Measurements from ENCODE around the gene NOS1AP.
"Not testable (repeated sequence)": the region's sequence is repeated elsewhere in the genome, so short reads cannot be mapped to it uniquely, and the experiment has no call there.

The NOS1AP gene

DNA sequence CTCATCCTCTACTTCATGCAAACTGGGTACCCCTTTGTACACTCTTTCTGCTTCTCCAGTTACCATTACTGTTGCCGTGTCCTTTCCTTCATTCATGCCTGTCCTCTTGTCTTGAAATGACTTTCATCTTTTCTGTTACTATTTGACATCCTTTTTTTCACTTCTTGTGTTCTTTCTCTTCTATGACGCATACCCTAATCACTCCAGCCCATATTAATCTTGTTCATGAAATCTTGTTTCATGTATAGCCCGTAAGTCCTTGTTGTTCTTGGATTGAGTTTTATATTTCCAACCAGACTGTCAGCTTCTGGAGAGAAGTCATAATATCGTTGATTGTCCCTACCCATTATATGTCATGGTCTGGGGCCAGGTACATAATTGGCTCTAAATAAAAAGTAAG is 126.1 kb downstream of the NOS1AP start:
- DNase-seq: no peak
- H3K27me3 Mint-ChIP-seq: peaks cover 6% of the 10 kb centered on the region
- no peaks in the 10 kb centered on the region for H3K4me1 Mint-ChIP-seq

DNA sequence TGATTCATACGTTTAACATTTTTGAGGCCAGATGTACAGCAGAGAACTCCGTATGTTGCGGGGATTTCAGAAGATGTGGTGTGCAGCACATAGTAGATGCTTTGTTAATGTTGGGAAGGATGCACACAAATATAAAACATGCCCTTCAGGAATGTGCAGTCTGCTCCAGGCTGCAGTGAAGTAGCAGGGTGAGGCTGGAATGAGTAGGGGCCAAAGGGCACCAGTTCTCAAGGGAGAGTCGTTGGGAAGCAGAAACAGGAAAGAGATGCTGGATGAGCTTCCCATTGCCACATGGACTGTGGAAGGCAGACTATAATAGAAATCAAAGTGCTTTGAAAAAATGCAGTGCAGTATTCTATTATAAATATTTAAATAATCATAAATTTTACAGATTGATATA is 126.9 kb downstream of the NOS1AP start:
- H3K4me1 Mint-ChIP-seq: no peaks in the 10 kb centered on the region

More for the DNA sequence above, 126.1 kb downstream of the NOS1AP start:
- Mint-ChIP-seq H3K27ac (no peak overlapping the region), H3K4me3 (no peak overlapping the region), H3K9me3 (no peaks in the 10 kb centered on the region)
- ATAC-seq: no peak

DNA sequence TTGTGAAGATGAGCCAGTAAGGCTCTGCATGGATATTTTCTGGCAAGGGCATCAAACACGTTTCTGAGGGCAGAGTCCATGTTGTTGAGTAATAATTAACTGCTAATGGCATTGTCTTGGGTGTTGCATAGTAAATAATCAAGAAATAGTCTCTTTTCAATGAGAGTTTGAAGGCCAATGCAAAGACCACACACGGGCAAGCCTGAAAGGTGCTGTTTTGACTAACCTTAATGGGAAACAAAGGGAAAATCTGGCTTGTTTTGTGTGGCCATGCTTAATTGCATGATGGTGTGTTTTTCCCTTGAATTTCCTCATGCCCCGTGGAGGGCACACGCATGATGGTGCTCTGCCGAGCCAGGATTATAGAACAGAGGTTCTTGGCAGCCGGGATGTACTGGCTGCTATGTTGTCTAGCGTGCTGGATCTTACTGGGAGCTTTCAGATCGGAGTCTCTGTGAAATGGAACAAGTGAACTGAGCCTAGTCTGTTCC is 127.6 kb downstream of the NOS1AP start:
- Mint-ChIP-seq H3K27ac (no peak overlapping the region), H3K27me3 (peaks cover 13% of the 10 kb centered on the region), H3K4me1 (no peaks in the 10 kb centered on the region)

More for the DNA sequence above, 126.9 kb downstream of the NOS1AP start:
- ATAC-seq (no peak), DNase-seq (no peak)
- Mint-ChIP-seq H3K27ac (no peak overlapping the region), H3K4me3 (no peak overlapping the region), H3K27me3 (peaks cover 6% of the 10 kb centered on the region), H3K9me3 (no peaks in the 10 kb centered on the region)

DNA sequence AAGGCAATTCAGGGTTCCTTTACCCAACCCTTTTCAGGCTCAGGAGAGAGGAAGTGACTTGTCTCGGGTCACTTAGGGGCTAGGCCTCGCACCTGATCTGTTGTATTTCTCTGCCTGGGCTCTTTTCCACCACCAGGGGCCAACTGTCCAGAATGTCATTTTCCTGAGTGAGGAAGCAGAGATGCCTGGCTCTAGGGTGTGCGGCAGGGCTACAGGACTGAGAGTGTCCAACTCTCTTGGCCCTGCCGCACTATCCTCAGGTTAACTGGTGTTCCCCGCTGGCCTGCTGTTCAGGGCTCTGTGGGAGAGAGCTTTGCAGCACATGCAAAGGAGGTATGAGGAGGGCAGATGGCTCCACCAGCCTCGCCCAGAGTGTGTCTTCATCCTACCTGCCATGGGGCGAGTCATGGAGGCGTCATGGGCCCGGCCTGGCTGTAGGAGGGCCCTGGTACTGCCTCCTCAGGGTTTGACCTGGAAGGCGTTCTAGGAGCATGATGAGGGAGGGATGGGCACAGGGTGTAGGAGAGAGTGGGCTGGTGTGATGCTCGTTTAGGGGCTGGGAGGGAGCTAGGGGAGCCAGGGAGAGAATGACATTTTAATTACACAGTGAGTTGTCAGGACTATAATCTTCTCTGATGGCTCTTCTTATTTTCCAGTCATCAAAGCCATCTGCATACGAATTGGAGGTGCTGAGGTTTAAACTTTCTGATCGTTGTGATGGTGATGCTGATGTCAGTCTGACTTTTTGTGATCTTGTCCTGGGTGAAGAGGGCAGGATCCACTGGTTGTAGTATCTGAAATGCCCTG is 128.3 kb downstream of the NOS1AP start:
- no peak overlapping the region for H3K4me3 Mint-ChIP-seq
- peaks cover 13% of the 10 kb centered on the region for H3K27me3 Mint-ChIP-seq
- H3K4me1 Mint-ChIP-seq: no peaks in the 10 kb centered on the region
- H3K27ac Mint-ChIP-seq: no peak overlapping the region
- H3K9me3 Mint-ChIP-seq: no peaks in the 10 kb centered on the region
- ATAC-seq (no peak), DNase-seq (no peak)

More for the DNA sequence above, 127.6 kb downstream of the NOS1AP start:
- DNase-seq (no peak), ATAC-seq (no peak)
- no peak overlapping the region for H3K4me3 Mint-ChIP-seq
- no peaks in the 10 kb centered on the region for H3K9me3 Mint-ChIP-seq

DNA sequence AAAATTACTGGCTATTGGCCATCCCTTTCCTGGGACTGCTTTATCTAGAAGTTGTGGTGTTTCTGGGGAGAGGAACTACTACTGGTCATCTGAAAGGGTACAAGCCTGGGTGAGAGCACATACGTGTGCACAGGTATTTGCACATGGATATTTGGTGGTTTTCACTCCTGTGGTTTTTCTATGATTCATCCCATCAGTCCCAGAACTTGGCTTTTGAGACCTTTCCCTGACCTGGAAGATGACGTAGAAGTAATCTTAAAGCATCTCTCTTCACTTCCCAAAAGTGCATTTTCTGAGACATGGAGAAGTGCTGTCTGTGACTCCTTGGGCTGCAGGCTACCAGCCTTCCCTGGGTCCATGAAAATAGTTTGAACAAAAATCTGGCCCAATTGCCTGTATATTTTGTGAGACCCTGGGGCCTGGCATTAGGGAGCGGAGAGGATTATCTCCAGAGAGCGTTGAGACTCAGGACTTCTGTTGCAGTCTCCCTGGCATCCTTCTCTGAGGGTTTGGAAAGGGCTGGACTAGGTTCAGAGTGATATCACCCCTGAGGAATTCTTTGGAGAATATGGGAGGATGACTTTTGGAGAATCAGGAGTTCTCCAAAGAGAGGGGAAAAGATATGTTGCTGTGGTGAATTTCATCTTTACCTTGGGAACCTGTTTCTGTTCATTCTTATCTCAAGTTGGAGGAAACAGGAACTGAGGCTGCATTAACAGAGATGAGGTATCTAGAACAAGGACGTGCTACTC is 130.8 kb downstream of the NOS1AP start:
- H3K27ac Mint-ChIP-seq: peak overlapping the region in 1 of 2 donors; percentile 24
- peaks cover 13% of the 10 kb centered on the region for H3K27me3 Mint-ChIP-seq
- DNase-seq: no peak
- no peak overlapping the region for H3K4me3 Mint-ChIP-seq
- H3K9me3 Mint-ChIP-seq: no peaks in the 10 kb centered on the region
- H3K4me1 Mint-ChIP-seq: no peaks in the 10 kb centered on the region
- no peak for ATAC-seq

DNA sequence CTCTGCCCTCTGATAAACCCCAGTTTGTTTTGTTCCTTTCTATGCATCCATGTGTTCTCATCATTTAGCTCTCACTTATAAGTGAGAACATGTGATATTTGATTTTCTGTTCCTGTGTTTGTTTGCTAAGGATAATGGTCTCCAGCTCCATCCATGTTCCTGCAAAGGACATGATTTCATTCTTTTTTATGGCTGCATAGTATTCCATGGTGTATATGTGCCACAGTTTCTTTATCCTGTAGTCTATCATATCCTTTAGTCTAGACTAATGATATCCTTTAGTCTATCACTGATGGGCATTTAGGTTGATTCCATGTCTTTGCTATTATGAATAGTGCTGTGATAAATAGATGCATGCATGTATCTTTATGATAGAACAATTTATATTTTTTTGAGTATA is 131.6 kb downstream of the NOS1AP start:
- not testable (repeated sequence) for ATAC-seq, H3K27ac Mint-ChIP-seq, H3K9me3 Mint-ChIP-seq, DNase-seq, H3K4me3 Mint-ChIP-seq, H3K4me1 Mint-ChIP-seq
- peaks cover 12% of the 10 kb centered on the region for H3K27me3 Mint-ChIP-seq

DNA sequence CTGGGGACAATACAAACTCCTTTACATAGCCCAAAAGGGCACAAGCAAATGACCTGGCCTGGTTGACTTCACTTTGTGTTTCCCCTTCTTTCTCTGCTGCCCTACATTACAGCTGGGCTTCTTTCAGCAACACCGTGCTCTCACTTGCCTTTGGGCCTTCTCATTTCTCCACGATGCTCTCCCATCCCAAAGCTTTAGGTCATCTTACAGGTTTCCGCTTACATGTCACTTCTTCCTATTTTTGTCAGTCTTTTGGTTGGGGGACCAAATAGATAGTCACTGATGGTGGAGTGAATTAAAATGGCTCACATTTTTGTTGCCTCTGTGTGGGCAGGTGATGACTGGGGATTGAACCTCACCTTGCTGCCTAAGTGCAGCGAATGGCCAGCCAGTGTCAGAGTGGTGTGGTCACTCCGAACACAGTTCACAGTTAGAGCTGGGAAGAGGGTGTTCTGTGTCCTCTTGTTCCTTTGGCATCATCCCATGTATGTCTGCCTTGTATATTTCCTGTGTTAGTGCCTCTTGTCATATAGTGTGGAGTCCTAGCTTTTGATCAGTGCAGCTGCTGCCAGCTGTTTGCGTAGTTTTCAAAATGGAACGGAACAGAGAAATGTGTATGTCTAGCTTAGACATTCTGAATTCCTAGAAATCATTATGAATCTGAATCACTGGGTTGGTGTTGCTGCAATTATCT is 134.8 kb downstream of the NOS1AP start:
- no peak overlapping the region for H3K27ac Mint-ChIP-seq
- H3K27me3 Mint-ChIP-seq: peaks cover 15% of the 10 kb centered on the region
- H3K4me3 Mint-ChIP-seq: no peak overlapping the region
- no peak for ATAC-seq
- no peaks in the 10 kb centered on the region for H3K4me1 Mint-ChIP-seq
- DNase-seq: no peak
- H3K9me3 Mint-ChIP-seq: no peaks in the 10 kb centered on the region

DNA sequence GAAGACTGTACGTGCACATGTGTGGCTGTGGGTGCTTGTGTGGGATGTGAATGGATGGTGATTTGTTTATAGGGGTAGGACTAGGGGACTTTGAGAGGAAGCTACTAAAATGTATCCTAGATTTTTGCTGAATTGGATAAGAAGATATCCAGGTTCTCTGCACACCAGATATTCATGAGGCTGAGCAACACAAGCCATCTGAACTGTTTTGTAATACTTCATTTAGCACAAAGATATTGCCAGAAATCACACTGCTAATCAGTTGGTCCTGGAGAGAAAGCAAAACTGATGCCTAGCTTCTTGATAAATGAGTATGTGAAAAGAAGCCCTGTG is 135.3 kb downstream of the NOS1AP start:
- ATAC-seq (no peak), DNase-seq (no peak)
- Mint-ChIP-seq H3K4me3 (no peak overlapping the region), H3K4me1 (no peaks in the 10 kb centered on the region), H3K9me3 (no peaks in the 10 kb centered on the region), H3K27me3 (peaks cover 15% of the 10 kb centered on the region), H3K27ac (no peak overlapping the region)

DNA sequence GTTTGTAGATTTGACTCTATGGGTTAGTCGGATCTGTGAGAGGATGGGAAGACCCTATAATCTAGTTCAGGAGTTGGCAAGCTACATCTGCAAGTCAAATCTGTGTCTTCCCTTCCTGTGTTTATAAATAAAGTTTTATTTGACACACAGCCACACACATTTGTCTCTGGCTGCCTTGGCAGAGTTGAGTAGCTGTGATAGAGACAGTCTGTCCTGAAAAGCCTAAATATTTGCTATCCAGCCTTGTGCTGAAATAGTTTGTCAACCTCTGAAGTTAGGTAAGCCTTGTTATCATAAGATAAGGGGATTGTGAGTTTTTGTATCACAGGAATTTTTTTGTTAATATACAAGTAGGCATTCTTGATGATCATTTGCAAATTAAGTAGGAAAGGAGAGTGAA is 136.8 kb downstream of the NOS1AP start:
- no peaks in the 10 kb centered on the region for H3K9me3 Mint-ChIP-seq
- peaks cover 28% of the 10 kb centered on the region for H3K27me3 Mint-ChIP-seq
- no peaks in the 10 kb centered on the region for H3K4me1 Mint-ChIP-seq
- ATAC-seq: no peak
- H3K27ac Mint-ChIP-seq: no peak overlapping the region
- no peak overlapping the region for H3K4me3 Mint-ChIP-seq
- no peak for DNase-seq

DNA sequence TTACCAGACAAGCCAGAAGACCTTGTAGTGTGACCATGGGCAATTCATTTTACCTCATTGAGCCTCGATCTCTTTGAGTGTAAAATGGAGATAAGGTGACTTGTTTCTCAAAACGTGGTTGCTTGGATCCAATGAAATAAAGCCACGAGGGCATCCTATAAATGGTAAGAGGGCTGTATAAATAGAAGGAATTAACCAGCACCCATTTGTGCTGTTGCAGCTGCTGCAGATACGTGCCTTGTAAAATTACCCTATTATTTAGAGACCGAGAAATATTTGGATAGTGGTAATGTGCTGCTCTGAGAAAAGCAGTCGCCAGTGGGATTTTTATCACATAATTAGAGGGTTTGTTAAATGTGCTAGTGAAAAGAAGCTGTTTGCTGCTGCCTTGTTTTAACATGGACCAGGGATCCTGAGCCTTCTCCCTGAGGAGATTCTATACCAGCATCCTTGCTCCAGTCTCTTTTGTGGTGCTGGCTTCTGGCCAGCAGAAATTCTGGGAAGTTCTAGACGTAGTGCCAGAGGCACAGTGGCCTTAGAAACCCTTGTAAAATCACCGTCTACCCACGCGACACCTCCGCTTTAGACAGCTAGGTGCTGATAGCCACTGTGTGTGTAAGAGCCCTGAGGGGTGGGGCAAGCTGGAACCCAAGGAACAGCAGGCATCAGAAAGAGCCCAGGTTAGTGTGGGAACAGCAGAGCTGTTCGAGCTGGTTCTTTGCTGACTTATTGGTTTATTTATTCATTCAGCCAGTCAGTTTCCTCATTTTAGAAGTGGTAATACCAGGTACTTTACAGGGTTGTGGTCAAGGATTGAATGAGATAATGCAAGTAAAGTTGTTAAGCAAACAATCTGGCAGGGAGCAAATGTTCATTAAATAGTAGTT is 137.5 kb downstream of the NOS1AP start:
- H3K9me3 Mint-ChIP-seq: no peaks in the 10 kb centered on the region
- DNase-seq (no peak), ATAC-seq (no peak)
- H3K27ac Mint-ChIP-seq: no peak overlapping the region
- H3K4me1 Mint-ChIP-seq: no peaks in the 10 kb centered on the region
- H3K4me3 Mint-ChIP-seq: no peak overlapping the region
- H3K27me3 Mint-ChIP-seq: peaks cover 29% of the 10 kb centered on the region

DNA sequence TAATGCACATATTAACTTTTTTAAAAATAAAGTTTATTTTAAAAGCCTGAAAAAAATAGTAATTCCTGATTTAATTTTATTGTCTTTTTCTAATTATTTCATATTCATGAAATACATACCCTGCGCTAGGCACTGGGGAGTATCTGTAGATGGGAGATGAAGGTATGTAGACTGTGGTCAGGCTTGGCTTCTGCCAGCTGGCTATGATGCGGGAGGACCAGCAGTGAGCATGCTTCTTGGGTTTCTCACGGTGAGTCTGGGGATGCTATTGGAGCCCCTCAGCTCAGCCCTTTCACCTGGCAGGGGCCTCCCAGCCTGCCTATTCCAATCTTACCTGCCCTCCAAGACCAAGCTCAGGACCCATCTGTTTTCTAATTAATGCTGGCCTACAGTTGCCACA is 138.4 kb downstream of the NOS1AP start:
- Mint-ChIP-seq H3K4me1 (no peaks in the 10 kb centered on the region), H3K9me3 (no peaks in the 10 kb centered on the region), H3K27me3 (peaks cover 35% of the 10 kb centered on the region), H3K27ac (no peak overlapping the region), H3K4me3 (no peak overlapping the region)
- no peak for ATAC-seq
- no peak for DNase-seq

DNA sequence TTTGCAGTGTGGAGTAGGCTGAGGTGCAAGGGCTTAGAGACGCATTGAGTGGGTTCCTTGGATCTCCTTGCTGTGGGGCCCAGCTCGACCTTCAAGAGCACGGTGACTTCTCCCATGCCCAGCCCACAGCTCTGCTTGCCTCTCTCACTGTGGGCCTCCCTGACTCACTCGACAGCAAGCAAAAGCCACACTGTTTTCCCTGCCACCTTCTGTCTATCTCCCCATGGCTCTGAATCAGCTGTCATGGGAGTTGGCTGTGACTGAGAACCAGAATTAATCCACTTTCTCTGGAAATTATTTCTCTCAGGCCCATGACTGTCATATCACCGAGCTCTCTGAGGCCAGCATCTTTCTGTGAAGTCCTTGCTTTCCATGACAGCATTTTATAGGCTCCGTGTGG is 140.7 kb downstream of the NOS1AP start:
- Mint-ChIP-seq H3K27me3 (peaks cover 35% of the 10 kb centered on the region), H3K4me1 (no peaks in the 10 kb centered on the region), H3K9me3 (no peaks in the 10 kb centered on the region), H3K4me3 (no peak overlapping the region), H3K27ac (no peak overlapping the region)
- ATAC-seq: no peak
- no peak for DNase-seq

DNA sequence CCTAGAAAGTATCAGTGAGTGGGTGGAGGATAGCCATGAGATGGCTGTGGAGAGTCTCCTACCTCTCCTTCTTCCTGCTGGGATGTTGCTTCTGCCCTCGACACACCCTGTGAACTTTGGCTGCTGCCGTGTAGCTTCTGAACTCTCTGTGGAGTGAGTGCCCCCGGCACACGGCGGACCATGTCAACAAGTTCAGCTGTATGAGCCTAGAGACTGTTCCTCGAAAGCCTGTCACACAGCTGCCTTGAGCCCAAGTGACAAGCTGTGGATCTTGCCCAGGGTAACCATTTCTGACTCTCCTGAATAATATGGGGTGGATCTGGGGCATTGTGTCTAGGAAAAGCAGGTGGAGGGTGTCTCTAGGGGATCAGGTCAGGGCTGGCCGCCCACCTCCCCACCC is 143.2 kb downstream of the NOS1AP start:
- H3K4me1 Mint-ChIP-seq: no peaks in the 10 kb centered on the region
- peak; percentile 18 for ATAC-seq
- H3K27ac Mint-ChIP-seq: no peak overlapping the region
- peaks cover 34% of the 10 kb centered on the region for H3K27me3 Mint-ChIP-seq
- no peaks in the 10 kb centered on the region for H3K9me3 Mint-ChIP-seq
- DNase-seq: no peak
- no peak overlapping the region for H3K4me3 Mint-ChIP-seq

DNA sequence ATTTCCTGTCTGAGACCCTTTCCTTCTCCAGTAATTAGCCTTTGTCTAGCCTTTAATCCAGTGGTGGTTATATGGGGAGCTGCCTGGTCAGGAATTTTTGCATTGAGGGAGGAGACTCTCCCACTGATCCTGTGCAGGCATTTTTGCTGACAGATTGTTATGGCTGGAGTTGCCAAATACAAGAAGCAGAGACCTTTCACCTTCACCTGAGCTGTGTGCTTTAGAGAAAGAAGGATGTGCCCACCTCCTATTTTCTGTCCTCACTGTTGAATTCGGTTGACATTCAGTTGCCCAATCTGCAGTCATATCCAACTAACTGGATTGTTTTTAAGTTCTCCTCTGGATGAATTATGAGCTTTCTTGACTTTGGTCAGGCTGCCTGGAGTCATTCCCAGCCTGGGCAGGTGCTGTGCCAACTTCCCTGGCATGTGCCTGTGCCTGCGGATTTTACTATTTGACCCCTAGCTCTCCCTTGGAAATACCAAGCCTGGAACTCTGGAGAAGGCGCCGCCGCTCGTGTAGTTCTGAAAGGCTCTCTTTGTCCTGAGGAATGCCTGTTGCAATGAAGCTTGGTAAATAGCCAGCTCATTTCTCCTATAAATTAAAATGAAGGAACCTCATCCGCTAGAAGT is 143.9 kb downstream of the NOS1AP start:
- Mint-ChIP-seq H3K4me3 (no peak overlapping the region), H3K27me3 (peaks cover 34% of the 10 kb centered on the region), H3K9me3 (no peaks in the 10 kb centered on the region), H3K27ac (no peak overlapping the region), H3K4me1 (no peaks in the 10 kb centered on the region)
- no peak for DNase-seq
- no peak for ATAC-seq

DNA sequence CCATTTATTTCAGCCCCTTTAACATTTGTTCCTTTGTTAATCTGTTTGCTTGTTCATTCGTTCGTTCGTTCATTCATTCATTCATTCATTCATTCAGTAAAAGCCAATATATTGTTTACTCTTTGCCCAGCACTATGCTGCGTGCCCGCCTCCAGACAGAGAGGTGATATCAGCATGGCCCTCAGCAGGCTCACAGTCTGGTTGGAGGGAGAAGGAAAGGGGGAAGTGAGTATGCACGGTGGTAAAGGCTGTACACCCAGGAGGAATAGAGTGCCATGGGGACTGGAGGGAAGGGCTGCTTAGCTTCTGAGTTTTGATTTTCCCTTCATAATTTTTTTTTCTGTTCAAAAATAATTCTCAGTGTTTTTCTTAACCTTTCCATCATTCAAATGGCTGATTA is 144.7 kb downstream of the NOS1AP start:
- H3K4me1 Mint-ChIP-seq: no peaks in the 10 kb centered on the region

More for the DNA sequence above, 144.7 kb downstream of the NOS1AP start:
- Mint-ChIP-seq H3K4me3 (no peak overlapping the region), H3K27me3 (peaks cover 35% of the 10 kb centered on the region), H3K9me3 (no peaks in the 10 kb centered on the region), H3K27ac (no peak overlapping the region)
- no peak for DNase-seq
- ATAC-seq: no peak
